HG03196 (cell line): ENCODE results near the gene IGSF6.
A peak's percentile ranks its signal among the peaks of the same experiment; 100 is the strongest.

Experiments
- ATAC-seq: cut with Tn5 transposase; IDR thresholded peaks from one replicate; pipeline ENCODE4 v1.9.1; 2021; ENCODE audit not compliant: unreplicated experiment

The IGSF6 gene

GRCh38 chr16:21603928-21604327 is 48.5 kb downstream of the IGSF6 start:
- ATAC-seq: no peak

GRCh38 chr16:21602785-21603184 is 49.6 kb downstream of the IGSF6 start:
- ATAC-seq: no peak

GRCh38 chr16:21600031-21600773 is 52.2 kb downstream of the IGSF6 start:
- ATAC-seq: peak; percentile 20

DNA sequence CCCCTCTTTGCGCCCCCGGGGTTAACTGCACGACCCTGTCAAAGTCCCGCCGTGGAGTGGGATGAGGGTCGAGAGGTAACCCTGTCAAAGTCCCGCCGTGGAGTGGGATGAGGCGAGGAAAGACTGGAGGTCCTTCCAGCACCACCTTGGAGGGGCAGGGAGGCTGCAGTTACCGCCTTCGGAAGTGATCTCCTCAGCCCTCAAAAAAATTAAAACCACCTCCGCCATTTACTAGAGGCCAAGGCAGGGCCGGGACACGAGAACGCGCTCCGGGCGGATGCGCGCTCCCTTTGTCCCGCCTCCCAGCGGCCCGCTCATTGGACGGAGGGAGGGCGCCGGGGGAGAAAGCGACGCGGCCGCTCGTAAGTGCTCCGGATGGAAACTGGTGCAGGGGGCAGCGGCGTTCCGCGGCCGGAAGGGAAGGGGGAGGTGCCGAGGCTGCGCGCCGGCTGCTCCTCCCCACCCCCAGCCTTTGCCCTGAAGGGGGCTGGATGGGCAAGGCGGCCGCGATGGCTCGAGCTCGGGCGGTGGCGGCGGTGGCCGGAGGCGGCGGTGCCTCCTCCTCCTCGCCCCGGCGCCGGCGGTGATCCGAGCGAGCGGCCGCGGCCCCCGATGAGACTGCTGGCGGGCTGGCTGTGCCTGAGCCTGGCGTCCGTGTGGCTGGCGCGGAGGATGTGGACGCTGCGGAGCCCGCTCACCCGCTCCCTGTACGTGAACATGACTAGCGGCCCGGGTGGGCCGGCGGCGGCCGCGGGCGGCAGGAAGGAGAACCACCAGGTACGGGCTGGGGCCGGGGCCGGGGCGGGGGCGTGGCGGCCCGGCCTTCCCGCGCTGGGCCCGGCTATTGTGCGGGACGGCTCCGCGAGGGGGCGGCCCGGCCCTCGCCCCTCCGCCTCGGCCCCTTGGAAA is 53.0 kb downstream of the IGSF6 start, which contains the start of gene METTL9:
METTL9 (plus strand) TSS at position 456 of the 909 bp plus-strand sequence; CDS start at position 613, 157 bp downstream.
- ATAC-seq: peak; percentile 85

DNA sequence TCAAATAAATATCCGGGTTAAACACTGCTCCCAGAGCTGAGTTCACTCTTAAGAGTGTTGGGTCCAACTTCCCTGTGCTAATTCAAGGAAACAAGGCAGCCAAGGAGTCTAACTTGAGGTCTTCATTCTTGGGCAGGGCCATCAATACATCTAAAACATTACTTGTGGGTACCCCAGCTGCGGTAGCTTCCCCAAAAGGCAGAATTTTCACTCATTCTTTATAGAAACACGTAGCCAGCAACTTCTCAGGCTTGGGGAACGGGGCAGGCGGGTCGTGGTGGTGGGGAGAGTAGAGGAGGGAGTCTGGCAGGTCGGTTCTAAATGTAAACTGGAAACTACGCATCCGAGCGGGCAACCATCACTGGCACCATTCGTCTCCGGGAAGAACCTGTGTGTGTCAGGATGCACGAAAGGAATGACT is 53.7 kb downstream of the IGSF6 start:
- ATAC-seq: peak; percentile 7

GRCh38 chr16:21598206-21598605 is 54.2 kb downstream of the IGSF6 start:
- no peak for ATAC-seq

DNA sequence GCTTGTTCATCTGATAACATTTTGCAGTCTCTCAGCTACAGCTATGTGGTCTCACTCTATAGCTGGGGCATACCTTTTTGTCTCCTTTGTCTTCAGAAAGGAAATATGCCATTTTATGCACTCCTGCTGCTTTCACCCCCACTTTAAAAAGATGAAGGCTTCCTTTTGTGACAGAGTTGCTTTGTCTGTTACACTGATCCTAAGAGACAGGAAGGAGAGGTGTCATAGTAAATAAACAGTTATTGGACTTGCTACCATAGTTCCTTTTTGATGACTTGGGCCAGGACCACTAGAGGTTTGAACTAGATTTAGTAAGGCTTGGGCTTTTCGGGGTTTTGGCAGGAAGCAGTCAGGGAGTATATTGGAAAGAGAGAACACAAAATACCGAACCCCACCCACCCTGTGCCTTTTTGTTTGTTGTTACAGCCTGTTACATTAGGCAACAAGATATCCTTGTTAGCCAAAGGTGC is 54.8 kb downstream of the IGSF6 start:
- no peak for ATAC-seq

DNA sequence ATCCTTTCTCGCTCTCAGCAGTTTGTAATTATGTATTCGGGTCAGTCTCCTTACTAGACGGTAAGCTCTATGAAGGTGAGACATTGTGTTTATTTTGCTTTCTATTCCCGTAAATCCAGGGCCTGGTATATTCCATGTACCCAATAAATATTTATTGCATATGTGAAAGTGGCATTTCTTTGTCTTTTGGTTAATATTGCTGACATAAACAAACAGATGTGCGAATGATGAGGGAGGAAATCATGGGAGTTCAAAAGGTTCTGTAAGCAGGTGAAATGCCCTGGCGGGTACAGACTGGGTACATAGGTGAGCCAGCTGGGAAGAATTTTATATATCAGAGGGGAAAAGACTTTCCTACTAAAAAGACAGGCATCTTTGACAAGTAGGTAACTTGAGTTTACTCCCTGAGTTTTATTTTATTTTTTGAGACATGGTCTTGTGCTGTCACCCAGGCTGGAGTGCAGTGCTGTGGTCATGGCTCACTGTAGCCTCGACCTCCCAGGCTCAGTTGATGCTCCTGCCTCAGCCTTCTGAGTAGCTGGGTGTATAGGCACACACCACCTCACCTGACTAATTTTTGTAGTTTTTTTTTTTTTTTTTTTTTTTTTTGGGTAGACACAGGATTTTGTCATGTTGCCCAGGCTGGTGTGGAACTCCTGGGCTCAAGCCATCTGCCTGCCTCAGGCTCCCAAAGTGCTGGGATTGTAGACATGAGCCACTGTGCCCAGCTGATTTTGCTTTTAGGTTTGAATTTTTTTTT is 58.7 kb downstream of the IGSF6 start:
- no peak for ATAC-seq

DNA sequence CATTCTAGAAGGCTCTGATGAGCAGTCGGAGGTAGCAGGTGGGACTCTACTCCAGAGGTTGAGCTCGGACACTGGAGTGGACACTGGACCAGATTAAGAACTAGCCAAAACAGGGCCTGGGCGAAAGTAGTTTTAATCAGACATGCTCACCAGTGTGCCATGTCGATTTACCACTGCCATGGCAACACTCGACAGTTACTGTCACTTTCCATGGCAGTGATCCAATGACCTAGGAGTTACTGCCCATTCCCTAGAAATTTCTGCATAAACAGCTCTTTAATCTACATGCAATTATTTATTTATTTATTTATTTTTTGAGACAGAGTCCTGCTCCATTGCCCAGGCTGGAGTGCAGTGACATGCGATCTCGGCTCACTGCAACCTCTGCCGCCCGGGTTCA is 60.2 kb downstream of the IGSF6 start:
- ATAC-seq: no peak

DNA sequence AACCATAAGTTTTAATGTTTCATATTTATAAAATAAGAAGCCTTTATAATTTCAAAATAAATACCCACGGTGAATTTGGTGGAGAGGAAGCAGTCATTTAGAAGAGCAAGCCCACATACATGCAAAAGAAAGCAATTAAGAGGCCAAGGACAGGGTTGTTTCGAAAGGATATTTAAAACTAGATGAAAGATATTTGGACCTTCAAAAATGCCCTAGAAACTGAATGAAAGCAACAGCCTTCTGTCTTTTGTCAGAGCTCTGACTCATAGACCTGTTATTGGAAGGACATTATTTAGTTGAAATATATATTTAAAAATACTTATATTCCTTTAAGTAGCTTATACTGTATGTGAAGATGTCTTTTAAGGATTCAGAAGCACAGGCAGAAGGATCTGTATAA is 61.6 kb downstream of the IGSF6 start:
- no peak for ATAC-seq

DNA sequence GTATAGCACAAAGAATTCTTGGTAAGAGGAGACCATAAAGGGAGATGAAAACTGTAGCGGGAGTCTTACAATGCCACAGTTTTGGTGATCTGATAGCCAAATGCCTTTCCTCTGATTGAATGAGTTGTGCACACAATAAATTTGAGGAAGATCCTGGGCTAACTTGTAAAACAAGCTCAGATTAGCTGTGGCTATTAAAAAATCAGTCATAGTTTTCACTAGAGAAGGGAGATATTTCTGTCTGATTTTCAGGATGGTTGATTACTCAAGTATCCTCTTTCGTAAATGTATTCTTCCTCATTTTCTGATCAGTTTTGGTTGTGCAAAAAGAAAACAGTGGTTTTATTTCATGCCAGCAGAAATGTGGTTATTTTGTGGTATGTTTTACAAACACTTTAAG is 62.1 kb downstream of the IGSF6 start:
- no peak for ATAC-seq

GRCh38 chr16:21589551-21589950 is 62.9 kb downstream of the IGSF6 start:
- ATAC-seq: no peak
